Measurements from ENCODE around the gene ARHGAP8. TPM values are rescaled to one million over a fixed set of nuclear protein-coding genes. Genes with fewer than 3 reads are reported as not detected.

The ARHGAP8 gene
- total RNA-seq, 2 experiments from 2014 or later, result 5.7 to 6.3 TPM

GRCh38 chr22:44732661-44733060, 19.7 kb upstream of the ARHGAP8 start:
- Mint-ChIP-seq H3K36me3 (ENCODE audit: low read depth) (peaks cover 5% of the 10 kb centered on the region), H3K4me3 (no peak overlapping the region), H3K4me1 (ENCODE audit: low read depth) (peaks cover 4% of the 10 kb centered on the region), H3K9me3 (no peaks in the 10 kb centered on the region), H3K27me3 (no peaks in the 10 kb centered on the region), H3K27ac (no peak overlapping the region)
- H3K4me1 ChIP-seq (ENCODE audit: insufficient read depth, low read length), result peaks cover 16% of the 10 kb centered on the region
- H3K27me3 ChIP-seq (ENCODE audit: control insufficient read depth in 1 of 2, insufficient read depth in 2 of 2, low read length in 2 of 2), result no peaks in the 10 kb centered on the region
- intact Hi-C loops (cut with DNase I, micrococcal nuclease), result no loop called here
- ATAC-seq (ENCODE audit: poor library complexity) (no peak), DNase-seq (no peak)
- H3K4me3 ChIP-seq (ENCODE audit: low read length), result no peak overlapping the region
- POLR2A ChIA-PET, result no interaction called here
- no peak overlapping the region for H3K27ac ChIP-seq (ENCODE audit: low read depth in 1 of 2, low read length in 2 of 2)
- peaks cover 0 to 6% of the 10 kb centered on the region in 2 experiments for H3K9me3 ChIP-seq (ENCODE audit: control insufficient read depth in 1 of 2, insufficient read depth in 1 of 2, low read length in 2 of 2)
- TF ChIP-seq, protein P1, sequence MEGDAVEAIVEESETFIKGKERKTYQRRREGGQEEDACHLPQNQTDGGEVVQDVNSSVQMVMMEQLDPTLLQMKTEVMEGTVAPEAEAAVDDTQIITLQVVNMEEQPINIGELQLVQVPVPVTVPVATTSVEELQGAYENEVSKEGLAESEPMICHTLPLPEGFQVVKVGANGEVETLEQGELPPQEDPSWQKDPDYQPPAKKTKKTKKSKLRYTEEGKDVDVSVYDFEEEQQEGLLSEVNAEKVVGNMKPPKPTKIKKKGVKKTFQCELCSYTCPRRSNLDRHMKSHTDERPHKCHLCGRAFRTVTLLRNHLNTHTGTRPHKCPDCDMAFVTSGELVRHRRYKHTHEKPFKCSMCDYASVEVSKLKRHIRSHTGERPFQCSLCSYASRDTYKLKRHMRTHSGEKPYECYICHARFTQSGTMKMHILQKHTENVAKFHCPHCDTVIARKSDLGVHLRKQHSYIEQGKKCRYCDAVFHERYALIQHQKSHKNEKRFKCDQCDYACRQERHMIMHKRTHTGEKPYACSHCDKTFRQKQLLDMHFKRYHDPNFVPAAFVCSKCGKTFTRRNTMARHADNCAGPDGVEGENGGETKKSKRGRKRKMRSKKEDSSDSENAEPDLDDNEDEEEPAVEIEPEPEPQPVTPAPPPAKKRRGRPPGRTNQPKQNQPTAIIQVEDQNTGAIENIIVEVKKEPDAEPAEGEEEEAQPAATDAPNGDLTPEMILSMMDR (IDR thresholded peaks at IDR 0.05), result no peak
- CTCF ChIA-PET, result no interaction called here
- peaks cover 13% of the 10 kb centered on the region for H3K36me3 ChIP-seq (ENCODE audit: insufficient read depth, low read length)

GRCh38 chr22:44733426-44734106, 18.8 kb upstream of the ARHGAP8 start:
- H3K9me3 ChIP-seq (ENCODE audit: control insufficient read depth in 1 of 2, insufficient read depth in 1 of 2, low read length in 2 of 2), result peaks cover 0 to 6% of the 10 kb centered on the region in 2 experiments
- H3K27me3 ChIP-seq (ENCODE audit: control insufficient read depth in 1 of 2, insufficient read depth in 2 of 2, low read length in 2 of 2), result no peaks in the 10 kb centered on the region
- TF ChIP-seq, protein P1 (IDR thresholded peaks at IDR 0.05), result no peak
- peaks cover 10% of the 10 kb centered on the region for H3K4me1 ChIP-seq (ENCODE audit: insufficient read depth, low read length)
- DNase-seq (no peak), ATAC-seq (ENCODE audit: poor library complexity) (no peak)
- no peak overlapping the region for H3K27ac ChIP-seq (ENCODE audit: low read depth in 1 of 2, low read length in 2 of 2)
- Mint-ChIP-seq H3K27ac (no peak overlapping the region), H3K4me1 (ENCODE audit: low read depth) (peaks cover 4% of the 10 kb centered on the region), H3K36me3 (ENCODE audit: low read depth) (peaks cover 5% of the 10 kb centered on the region), H3K9me3 (no peaks in the 10 kb centered on the region), H3K27me3 (no peaks in the 10 kb centered on the region), H3K4me3 (no peak overlapping the region)
- CTCF ChIA-PET, result no interaction called here
- POLR2A ChIA-PET, result no interaction called here
- intact Hi-C loops (cut with DNase I, micrococcal nuclease), result no loop called here
- H3K4me3 ChIP-seq (ENCODE audit: low read length), result no peak overlapping the region
- peaks cover 12% of the 10 kb centered on the region for H3K36me3 ChIP-seq (ENCODE audit: insufficient read depth, low read length)

GRCh38 chr22:44734278-44734677, 18.1 kb upstream of the ARHGAP8 start:
- ChIA-PET POLR2A (no interaction called here), CTCF (no interaction called here)
- Histone ChIP-seq H3K9me3 (ENCODE audit: control insufficient read depth in 1 of 2, insufficient read depth in 1 of 2, low read length in 2 of 2) (peaks cover 0 to 6% of the 10 kb centered on the region in 2 experiments), H3K27ac (ENCODE audit: low read depth in 1 of 2, low read length in 2 of 2) (no peak overlapping the region), H3K36me3 (ENCODE audit: insufficient read depth, low read length) (peaks cover 11% of the 10 kb centered on the region), H3K4me1 (ENCODE audit: insufficient read depth, low read length) (peaks cover 7% of the 10 kb centered on the region), H3K27me3 (ENCODE audit: control insufficient read depth in 1 of 2, insufficient read depth in 2 of 2, low read length in 2 of 2) (no peaks in the 10 kb centered on the region), H3K4me3 (ENCODE audit: low read length) (no peak overlapping the region)
- Mint-ChIP-seq H3K27me3 (no peaks in the 10 kb centered on the region), H3K9me3 (no peaks in the 10 kb centered on the region), H3K27ac (no peak overlapping the region), H3K4me1 (ENCODE audit: low read depth) (peaks cover 4% of the 10 kb centered on the region), H3K4me3 (no peak overlapping the region), H3K36me3 (ENCODE audit: low read depth) (peaks cover 5% of the 10 kb centered on the region)
- ATAC-seq (ENCODE audit: poor library complexity) (no peak), DNase-seq (no peak)
- intact Hi-C loops (cut with DNase I, micrococcal nuclease), result no loop called here
- TF ChIP-seq, protein P1 (IDR thresholded peaks at IDR 0.05), result no peak
